Hematopoietic multipotent progenitor cell treated with erythropoietin and hydrocortisone succinate and interleukin-3 and kit ligand, for 8 days (in vitro differentiated cells): Measurements from ENCODE around the gene SRRM5.
"Not testable (repeated sequence)": the region's sequence is repeated elsewhere in the genome, so short reads cannot be mapped to it uniquely, and the experiment has no call there.

Experiments
- DNase-seq: peaks from one replicate; pipeline ENCODE4 v3.0.0-alpha.2; 2015

The SRRM5 gene

DNA sequence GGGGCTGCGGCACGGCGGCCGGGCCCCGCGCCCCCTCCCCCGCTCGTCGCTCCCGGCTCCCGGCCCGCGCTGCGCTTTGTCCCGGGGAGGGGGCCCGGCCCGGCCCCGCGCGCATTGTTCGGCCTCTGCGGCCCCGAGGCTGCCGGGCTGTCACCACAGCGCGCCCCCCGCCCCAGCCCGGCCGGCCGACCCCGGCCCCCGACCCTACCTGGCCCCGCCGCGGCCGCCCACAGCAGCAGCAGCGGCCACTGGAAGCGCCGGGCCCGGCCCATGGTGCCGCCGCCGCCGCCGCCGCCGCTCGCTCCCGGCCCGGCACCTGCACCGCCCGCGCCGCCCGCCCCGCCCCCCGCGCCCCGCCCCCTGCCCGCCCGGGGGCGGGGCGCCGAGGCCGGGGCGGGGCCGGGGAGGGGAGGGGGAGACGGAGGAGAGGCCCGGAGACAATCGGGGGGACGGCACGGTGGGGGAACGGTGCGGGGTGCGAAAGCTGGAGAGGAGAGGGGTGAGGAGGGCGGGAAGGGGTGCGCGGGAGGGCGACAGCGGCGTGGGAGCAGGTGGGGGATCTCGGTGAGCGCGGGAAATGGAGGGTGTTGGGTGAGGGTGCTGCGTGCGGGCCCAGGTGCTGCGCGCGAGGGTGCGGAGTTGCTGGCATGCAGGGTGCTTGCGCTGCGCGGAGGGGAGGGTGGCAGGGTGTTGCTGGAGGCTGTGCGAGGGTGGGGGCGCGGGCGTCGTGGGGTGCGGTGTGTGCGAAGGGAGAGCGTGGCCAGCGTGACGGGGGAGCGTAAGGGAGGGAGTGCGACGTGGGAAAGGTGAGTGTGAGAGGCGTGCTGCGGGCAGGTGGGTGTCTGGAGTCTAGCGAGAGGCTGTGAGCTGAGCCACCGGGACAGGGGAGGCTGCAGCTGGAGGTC, 27.9 kb downstream of the SRRM5 start, which contains the start of gene CADM4:
TSS of gene CADM4 (minus strand) at position 332 of the 905 bp plus-strand sequence. CDS start at position 272, 60 bp downstream.
- no peak for DNase-seq

DNA sequence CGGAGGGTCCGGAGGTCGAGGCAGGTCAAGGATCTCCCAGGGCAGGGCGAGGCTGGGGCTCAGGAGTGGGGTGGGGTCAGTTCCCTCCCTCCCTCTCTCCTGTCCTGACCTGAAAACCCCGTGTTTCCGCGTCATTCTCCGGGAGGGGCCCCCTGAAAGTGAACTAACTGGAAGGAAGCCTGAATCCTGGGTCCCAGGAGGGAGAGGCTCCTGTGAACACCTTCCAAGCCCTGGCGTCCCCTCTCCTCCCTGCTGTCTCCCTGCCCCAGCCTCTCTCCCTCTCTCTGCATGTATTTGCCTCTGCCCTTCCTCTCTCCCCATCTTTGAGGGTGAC, 28.5 kb downstream of the SRRM5 start:
- no peak for DNase-seq

- no peak for DNase-seq
Observed at GRCh38 chr19:43641333-43641732, 29.4 kb downstream of the SRRM5 start.

DNA sequence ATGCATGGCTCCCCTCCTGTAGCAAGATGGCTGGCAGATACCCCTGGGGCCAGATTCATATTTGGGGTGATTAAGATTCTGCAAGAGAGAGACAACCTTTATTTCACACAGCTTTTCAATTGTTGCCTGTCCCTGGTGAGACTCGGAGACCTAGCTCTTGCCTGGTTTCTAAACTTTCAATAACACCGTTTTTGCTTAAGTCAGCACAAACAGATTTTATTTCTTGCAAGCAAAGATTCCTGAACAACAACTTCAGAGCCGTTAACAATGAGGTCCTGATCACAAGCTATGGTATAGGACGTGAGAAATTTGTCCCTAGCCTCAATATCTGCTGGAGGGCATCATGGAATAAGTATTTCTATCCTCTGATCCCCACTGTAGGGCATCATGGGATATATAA, 30.6 kb downstream of the SRRM5 start:
- no peak for DNase-seq

DNA sequence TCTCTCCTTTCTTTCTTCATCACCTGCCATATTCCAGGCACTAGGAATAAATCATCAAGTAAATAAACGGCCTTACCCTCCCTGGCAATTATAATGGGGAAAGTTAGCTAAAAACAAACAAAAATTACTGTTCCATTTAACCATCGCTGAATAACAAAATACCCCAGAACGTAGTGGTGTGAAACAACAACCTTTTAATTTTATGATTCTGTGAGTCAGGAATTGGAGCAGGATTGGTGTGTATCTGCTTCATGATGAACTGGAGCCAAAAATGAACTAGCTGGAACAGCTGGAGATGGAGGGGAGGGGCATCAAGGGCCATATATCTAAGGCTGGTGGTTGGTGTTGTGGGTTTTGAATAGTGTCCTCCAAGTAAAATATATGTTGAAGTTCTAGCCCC, 31.4 kb downstream of the SRRM5 start:
- no peak for DNase-seq

GRCh38 chr19:43644181-43644580, 32.3 kb downstream of the SRRM5 start:
- DNase-seq = no peak

- DNase-seq = no peak
Observed at GRCh38 chr19:43648633-43649032, 36.7 kb downstream of the SRRM5 start.

- no peak for DNase-seq
Observed at GRCh38 chr19:43649514-43649913, 37.6 kb downstream of the SRRM5 start.

DNA sequence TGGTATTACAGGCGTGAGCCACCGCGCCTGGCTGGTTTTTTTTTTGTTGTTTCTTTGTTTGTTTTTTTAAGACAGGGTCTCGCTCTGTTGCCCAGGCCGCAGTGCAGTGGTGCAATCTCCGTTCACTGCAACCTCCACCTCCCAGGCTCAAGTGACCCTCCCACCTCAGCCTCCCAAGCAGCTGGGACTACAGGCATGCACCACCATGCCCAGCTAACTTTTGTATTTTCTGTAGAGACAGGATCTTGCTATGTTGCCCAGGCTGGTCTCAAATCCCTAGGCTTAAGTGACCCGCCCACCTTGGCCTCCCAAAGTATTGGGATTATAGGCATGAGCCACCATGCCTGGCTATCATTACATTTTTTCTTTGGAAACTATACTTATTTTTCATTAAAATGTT, 38.4 kb downstream of the SRRM5 start:
- not testable (repeated sequence) for DNase-seq

DNA sequence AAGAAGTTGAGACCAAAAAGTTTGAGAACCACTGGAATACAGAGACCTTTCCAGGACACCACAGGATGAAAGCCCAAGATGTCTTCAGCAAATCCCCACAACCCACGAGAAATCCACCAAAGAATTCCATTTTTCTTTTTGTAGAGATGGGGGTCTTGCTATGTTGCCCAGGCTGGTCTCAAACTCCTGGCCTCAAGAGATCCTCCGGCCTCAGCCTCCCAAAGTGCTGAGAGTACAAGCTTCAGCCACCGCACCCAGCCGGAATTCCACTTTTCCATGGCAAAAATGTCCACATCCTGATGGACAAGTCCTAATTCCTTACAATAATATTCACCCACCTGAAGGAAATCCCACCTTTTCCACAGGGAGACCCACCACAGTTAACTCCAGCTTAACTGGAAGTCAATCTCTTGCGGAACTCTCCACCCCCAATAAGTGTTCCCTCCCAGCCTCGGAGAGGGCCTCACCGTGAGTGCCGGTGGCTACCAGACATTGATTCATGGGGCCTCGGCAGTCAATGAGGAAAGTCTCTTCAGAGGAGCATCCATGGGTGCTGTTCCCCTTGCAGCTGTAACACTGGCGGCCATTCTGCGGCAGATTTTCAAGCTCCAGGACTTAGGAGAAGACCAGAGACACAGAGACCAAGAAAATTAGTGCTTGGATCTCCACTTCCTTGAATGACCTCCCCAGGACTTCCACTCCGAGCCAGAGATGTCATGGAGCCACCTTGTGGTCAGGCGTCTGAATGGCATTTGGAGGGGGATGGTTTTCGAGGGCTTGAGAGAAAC, 40.1 kb downstream of the SRRM5 start:
- peak; percentile 88 for DNase-seq

DNA sequence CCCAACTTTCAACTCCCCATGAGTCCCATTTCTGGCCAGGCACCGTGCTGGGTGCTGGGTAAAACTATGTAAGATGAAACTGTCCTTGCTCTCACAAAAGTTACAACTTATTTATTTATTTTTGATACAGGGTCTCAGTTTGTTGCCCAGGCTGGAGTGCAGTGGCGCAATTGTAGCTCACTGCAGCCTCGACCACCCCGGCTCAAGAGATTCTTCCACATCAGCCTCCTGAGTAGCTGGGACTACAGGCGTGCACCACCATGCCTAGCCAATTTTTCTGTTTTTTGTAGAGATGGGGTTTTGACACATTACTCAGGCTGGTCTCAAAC, 40.6 kb downstream of the SRRM5 start:
- DNase-seq = no peak

DNA sequence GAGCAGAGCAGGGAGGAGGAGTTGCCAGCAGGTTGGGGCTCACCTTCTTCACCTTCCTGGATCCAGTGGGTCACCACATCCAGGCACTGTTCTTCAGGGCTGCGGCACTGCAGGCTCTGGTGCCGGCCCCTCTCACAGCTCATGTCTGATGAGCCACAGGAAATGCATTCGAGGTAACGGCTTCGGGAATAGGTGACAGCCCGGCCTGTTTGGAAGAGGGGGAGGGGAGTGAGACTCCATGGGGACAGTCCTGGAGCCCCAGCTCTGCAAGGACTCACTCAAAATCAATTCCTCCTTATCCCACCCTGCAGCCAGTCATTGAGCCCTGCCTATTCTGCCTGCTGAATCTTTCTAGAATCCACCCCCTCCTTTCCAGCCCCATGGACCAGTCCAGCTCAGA, 44.5 kb downstream of the SRRM5 start:
- no peak for DNase-seq

GRCh38 chr19:43658001-43658400, 46.1 kb downstream of the SRRM5 start:
- no peak for DNase-seq

GRCh38 chr19:43658494-43658893, 46.6 kb downstream of the SRRM5 start:
- no peak for DNase-seq

GRCh38 chr19:43660301-43660970, 48.5 kb downstream of the SRRM5 start:
- no peak for DNase-seq

GRCh38 chr19:43660971-43661360, 49.1 kb downstream of the SRRM5 start:
- DNase-seq = no peak

DNA sequence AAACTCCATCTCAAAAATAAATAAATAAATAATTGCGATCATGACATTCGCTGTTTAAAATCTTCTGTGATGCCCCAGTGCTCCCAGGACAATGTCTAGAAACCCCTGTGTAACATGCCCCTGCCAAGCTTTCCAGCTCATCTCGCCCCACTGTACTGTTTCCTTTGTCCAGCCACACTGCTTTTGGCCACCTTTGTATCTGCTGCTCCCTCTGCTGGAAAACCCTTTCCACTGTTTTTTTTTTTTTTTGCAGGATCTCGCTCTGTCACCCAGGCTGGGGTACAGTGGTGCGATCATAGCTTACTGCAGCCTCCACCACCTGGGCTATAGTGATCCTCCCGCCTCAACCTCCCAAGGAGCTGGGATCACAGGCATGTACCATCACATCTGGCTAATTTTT, 50.6 kb downstream of the SRRM5 start:
- DNase-seq = no peak

DNA sequence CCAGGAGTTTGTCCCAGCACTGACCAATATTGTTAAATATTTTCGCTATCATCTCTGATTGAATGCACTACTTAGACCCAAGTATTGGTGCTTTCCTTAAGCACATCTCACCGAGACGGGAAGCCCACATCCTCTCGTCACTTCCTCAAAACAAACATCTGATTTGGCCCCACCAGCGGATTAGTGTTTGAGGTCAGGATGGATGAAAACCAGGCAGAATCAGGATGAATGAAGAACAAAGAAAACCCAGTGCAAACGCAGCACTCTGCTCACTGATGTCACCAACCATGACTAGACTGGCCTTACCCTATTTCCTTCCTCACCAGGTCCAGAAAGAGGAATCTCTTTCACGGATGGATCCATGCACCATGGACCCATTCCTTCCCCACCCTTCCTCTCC, 52.1 kb downstream of the SRRM5 start:
- no peak for DNase-seq
